Stimulated activated CD8-positive, alpha-beta memory T cell treated with anti-CD3 and anti-CD28 coated beads, Interleukin-7, amount 100 ng/mL, for 24 hours (primary cell): ENCODE measurements around the gene ORC2.

ENCODE experiments used
- DNase-seq: peaks from one replicate; pipeline ENCODE4 v3.0.0-alpha.2; 2020; ENCODE audit warnings: low read depth

The ORC2 gene

DNA sequence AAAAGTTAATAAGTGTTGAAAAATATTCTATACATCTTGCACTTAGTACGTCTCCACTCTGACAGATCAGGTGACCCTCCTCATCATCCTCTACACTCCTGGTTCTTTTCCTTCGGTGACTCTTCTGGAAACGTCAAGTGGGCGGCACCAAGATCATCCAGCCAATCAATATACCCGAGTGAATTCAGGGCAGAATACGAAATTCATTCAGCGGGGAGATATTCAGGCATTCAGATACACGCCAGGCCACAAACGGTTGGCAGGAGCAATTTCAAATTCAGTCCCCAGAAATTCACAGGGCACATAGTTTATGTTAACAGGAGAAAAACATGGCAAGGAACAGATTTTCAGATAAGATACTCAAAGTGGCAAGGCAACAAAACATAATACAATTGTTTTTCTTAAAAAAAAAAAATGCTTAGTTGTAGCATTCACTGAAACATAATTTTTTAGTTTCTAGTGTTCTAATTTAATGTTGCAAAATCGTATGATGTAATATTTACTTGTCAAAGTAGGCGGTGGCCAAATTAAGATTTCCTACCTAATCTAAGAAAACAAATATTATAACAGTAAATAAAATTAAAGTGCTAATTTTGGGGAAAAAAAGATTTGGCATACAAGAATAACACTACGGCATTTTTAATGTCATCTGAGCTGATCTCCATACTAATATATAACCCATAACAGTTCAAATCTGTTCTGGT lies 103.2 kb downstream of the ORC2 start:
- no peak for DNase-seq
